Measurements from ENCODE around the gene PIH1D1.
A peak's percentile ranks its signal among the peaks of the same experiment; 100 is the strongest.
"Not testable (repeated sequence)": the region's sequence is repeated elsewhere in the genome, so short reads cannot be mapped to it uniquely, and the experiment has no call there.

PIH1D1 gene

DNA sequence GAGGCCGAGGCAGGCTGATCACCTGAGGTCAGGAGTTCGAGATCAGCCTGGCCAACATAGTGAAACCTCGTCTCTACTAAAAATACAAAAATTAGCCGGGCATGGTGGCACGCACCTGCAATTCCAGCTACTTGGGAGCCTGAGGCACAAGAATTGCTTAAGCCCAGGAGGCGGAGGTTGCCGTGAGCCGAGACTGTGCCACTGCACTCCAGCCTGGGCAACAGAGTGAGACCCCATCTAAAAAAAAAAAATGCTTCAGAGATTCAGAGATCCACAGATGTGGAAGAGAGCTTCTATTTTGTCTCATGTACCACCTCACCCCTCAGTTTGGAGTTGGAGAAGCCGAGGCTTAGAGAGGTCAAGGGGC, 21.9 kb upstream of the PIH1D1 start:
- 0 out of 2 replicates have a peak overlapping the region, but pooled peaks have one; percentile 5 for H3K27ac ChIP-seq (ENCODE audit: extremely low read depth, low read depth, low read length)
- not testable (repeated sequence) for H3K4me3 ChIP-seq (ENCODE audit: low read depth, low read length)

DNA sequence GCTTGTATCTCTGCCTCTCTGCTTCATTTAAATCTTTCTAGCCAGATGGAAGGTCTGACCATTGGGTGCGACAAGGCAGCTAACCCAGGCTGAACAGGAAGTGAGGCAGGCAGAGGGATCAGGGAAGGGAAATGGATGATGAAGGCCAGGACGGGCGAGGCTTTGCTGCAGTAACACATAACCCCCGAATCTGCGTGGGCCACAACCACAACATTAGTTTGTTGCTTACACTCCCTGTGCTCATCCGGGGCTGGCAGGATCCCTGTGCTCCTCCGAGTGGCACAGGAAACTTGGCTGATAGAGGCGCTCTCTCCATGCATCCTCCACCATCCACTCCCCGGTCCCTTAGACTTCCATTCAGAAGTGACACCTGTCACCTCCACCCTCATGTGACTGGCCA, 21.3 kb upstream of the PIH1D1 start:
- no peaks in the 10 kb centered on the region for H3K9me3 ChIP-seq (ENCODE audit: control insufficient read depth, insufficient read depth, low read depth, low read length)
- TF ChIP-seq ZNF76 (tag by site-specific recombination; IDR thresholded peaks at IDR 0.05; ENCODE audit: borderline replicate concordance, low read depth) (no peak), ZNF610 (tag by site-specific recombination; IDR thresholded peaks at IDR 0.05; ENCODE audit: borderline replicate concordance) (no peak), ZBTB20 (tag by site-specific recombination; IDR thresholded peaks at IDR 0.05) (peak; percentile 41; the same call in 1 of the 2 replicates)
- TF ChIP-seq, protein P1, sequence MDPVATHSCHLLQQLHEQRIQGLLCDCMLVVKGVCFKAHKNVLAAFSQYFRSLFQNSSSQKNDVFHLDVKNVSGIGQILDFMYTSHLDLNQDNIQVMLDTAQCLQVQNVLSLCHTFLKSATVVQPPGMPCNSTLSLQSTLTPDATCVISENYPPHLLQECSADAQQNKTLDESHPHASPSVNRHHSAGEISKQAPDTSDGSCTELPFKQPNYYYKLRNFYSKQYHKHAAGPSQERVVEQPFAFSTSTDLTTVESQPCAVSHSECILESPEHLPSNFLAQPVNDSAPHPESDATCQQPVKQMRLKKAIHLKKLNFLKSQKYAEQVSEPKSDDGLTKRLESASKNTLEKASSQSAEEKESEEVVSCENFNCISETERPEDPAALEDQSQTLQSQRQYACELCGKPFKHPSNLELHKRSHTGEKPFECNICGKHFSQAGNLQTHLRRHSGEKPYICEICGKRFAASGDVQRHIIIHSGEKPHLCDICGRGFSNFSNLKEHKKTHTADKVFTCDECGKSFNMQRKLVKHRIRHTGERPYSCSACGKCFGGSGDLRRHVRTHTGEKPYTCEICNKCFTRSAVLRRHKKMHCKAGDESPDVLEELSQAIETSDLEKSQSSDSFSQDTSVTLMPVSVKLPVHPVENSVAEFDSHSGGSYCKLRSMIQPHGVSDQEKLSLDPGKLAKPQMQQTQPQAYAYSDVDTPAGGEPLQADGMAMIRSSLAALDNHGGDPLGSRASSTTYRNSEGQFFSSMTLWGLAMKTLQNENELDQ (tag by site-specific recombination; IDR thresholded peaks at IDR 0.05; ENCODE audit: low read depth), result no peak
- 0 out of 2 replicates have a peak overlapping the region, but pooled peaks have one; percentile 5 for H3K27ac ChIP-seq (ENCODE audit: extremely low read depth, low read depth, low read length)
- ChIA-PET POLR2A (interaction anchor here (0.6 to 2.6 kb wide), 5 partner anchors 16 to 158 kb away, joined by 3 to 17 read pairs (median 3); partner anchors contain the start of genes ALDH16A1 and PIH1D1), CTCF (interaction anchor here (0.8 to 2.4 kb wide), 21 partner anchors 8 to 216 kb away, joined by 3 to 17 read pairs (median 3); partner anchors contain the start of gene PIH1D1)
- 0 out of 2 replicates have a peak, but pooled peaks cover 5% of the 10 kb centered on the region for H3K4me1 ChIP-seq (ENCODE audit: control insufficient read depth, insufficient read depth, low read length)
- no peak overlapping the region for H3K4me3 ChIP-seq (ENCODE audit: low read depth, low read length)
- peaks cover 5 to 6% of the 10 kb centered on the region in 2 experiments; a peak in 2 of 3 replicates for H3K36me3 ChIP-seq (ENCODE audit: control insufficient read depth in 2 of 2, insufficient read depth in 1 of 2, low read length in 2 of 2)

More for the DNA sequence above, 21.9 kb upstream of the PIH1D1 start:
- ChIA-PET CTCF (interaction anchor here (0.6 to 2.4 kb wide), 43 partner anchors 9 to 1787 kb away, joined by 3 to 17 read pairs (median 4); partner anchors contain the start of genes FCGRT and PIH1D1), POLR2A (interaction anchor here (1.0 to 2.6 kb wide), 5 partner anchors 15 to 22 kb away, joined by 3 to 17 read pairs (median 4); partner anchors contain the start of genes ALDH16A1, PIH1D1 and RPS11)
- H3K9me3 ChIP-seq (ENCODE audit: control insufficient read depth, insufficient read depth, low read depth, low read length); H3K36me3 ChIP-seq (ENCODE audit: control insufficient read depth in 2 of 2, insufficient read depth in 1 of 2, low read length in 2 of 2); H3K4me1 ChIP-seq (ENCODE audit: control insufficient read depth, insufficient read depth, low read length): not testable (repeated sequence)
- peak; percentile 98 for TF ChIP-seq ZNF121 (tag by site-specific recombination; IDR thresholded peaks at IDR 0.05)

DNA sequence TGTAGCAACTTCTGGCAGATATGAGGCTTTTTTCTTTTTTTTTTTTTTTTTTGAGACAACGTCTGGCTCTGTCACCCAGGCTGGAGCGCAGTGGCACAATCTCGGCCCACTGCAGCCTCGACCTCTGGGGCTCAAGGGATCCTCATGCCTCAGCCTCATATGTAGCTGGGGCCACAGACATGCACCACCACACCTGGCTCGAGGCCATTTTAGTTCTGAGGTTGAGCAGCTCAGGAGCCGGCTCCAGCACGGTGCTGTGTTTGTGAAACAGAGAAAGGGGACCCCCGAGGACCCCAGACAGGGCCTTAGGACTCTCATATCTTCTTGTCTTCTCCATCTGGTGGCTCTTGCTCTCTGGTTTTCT, 19.0 kb upstream of the PIH1D1 start:
- ChIA-PET POLR2A (interaction anchor here (1.3 kb wide), 1 partner anchor 17 kb away, joined by 4 read pairs; the partner anchor contains the start of gene ALDH16A1), CTCF (interaction anchor here (0.6 to 1.5 kb wide), 8 partner anchors 11 to 152 kb away, joined by 3 to 6 read pairs (median 4); partner anchors contain the start of gene ALDH16A1)
- H3K36me3 ChIP-seq (ENCODE audit: control insufficient read depth in 2 of 2, insufficient read depth in 1 of 2, low read length in 2 of 2), result peaks cover 6 to 9% of the 10 kb centered on the region in 2 experiments; a peak in 2 of 3 replicates
- H3K9me3 ChIP-seq (ENCODE audit: control insufficient read depth, insufficient read depth, low read depth, low read length), result no peaks in the 10 kb centered on the region
- no peak overlapping the region for H3K27ac ChIP-seq (ENCODE audit: extremely low read depth, low read depth, low read length)
- H3K4me1 ChIP-seq (ENCODE audit: control insufficient read depth, insufficient read depth, low read length), result 0 out of 2 replicates have a peak, but pooled peaks cover 5% of the 10 kb centered on the region
- H3K4me3 ChIP-seq (ENCODE audit: low read depth, low read length), result no peak overlapping the region
- no peak for TF ChIP-seq ZNF473 (tag by site-specific recombination; IDR thresholded peaks at IDR 0.05)
- TF ChIP-seq ZNF530 (tag by site-specific recombination; IDR thresholded peaks at IDR 0.05; ENCODE audit: low read depth), result no peak
- TF ChIP-seq ZNF830 (tag by site-specific recombination; IDR thresholded peaks at IDR 0.05; ENCODE audit: low read depth), result no peak
- no peak for TF ChIP-seq ZNF341 (tag by site-specific recombination; IDR thresholded peaks at IDR 0.05; ENCODE audit: low read depth)
- no peak for TF ChIP-seq ZNF660 (tag by site-specific recombination; IDR thresholded peaks at IDR 0.05)
- TF ChIP-seq MYNN (tag by site-specific recombination; IDR thresholded peaks at IDR 0.05; ENCODE audit: borderline replicate concordance), result no peak
- TF ChIP-seq, protein P2, sequence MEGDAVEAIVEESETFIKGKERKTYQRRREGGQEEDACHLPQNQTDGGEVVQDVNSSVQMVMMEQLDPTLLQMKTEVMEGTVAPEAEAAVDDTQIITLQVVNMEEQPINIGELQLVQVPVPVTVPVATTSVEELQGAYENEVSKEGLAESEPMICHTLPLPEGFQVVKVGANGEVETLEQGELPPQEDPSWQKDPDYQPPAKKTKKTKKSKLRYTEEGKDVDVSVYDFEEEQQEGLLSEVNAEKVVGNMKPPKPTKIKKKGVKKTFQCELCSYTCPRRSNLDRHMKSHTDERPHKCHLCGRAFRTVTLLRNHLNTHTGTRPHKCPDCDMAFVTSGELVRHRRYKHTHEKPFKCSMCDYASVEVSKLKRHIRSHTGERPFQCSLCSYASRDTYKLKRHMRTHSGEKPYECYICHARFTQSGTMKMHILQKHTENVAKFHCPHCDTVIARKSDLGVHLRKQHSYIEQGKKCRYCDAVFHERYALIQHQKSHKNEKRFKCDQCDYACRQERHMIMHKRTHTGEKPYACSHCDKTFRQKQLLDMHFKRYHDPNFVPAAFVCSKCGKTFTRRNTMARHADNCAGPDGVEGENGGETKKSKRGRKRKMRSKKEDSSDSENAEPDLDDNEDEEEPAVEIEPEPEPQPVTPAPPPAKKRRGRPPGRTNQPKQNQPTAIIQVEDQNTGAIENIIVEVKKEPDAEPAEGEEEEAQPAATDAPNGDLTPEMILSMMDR (tag by site-specific recombination; IDR thresholded peaks at IDR 0.05), result no peak
- TF ChIP-seq SP7 (tag by site-specific recombination; IDR thresholded peaks at IDR 0.05), result no peak
- TF ChIP-seq, protein P1 (tag by site-specific recombination; IDR thresholded peaks at IDR 0.05; ENCODE audit: low read depth), result no peak
- no peak for TF ChIP-seq ZNF335 (tag by site-specific recombination; conservative IDR thresholded peaks at IDR 0.05)
- TF ChIP-seq ZNF211 (tag by site-specific recombination; IDR thresholded peaks at IDR 0.05; ENCODE audit: low read depth), result no peak
- TF ChIP-seq KLF16 (tag by site-specific recombination; IDR thresholded peaks at IDR 0.05), result no peak
- TF ChIP-seq ZNF112 (tag by site-specific recombination; IDR thresholded peaks at IDR 0.05), result no peak
- TF ChIP-seq, protein P3, sequence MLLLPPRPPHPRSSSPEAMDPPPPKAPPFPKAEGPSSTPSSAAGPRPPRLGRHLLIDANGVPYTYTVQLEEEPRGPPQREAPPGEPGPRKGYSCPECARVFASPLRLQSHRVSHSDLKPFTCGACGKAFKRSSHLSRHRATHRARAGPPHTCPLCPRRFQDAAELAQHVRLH (tag by site-specific recombination; IDR thresholded peaks at IDR 0.05), result no peak
- TF ChIP-seq, protein P4, sequence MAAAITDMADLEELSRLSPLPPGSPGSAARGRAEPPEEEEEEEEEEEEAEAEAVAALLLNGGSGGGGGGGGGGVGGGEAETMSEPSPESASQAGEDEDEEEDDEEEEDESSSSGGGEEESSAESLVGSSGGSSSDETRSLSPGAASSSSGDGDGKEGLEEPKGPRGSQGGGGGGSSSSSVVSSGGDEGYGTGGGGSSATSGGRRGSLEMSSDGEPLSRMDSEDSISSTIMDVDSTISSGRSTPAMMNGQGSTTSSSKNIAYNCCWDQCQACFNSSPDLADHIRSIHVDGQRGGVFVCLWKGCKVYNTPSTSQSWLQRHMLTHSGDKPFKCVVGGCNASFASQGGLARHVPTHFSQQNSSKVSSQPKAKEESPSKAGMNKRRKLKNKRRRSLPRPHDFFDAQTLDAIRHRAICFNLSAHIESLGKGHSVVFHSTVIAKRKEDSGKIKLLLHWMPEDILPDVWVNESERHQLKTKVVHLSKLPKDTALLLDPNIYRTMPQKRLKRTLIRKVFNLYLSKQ (tag by site-specific recombination; IDR thresholded peaks at IDR 0.05; ENCODE audit: borderline replicate concordance), result no peak
- no peak for TF ChIP-seq ZNF292 (tag by site-specific recombination; IDR thresholded peaks at IDR 0.05; ENCODE audit: borderline replicate concordance, low read depth)
- no peak for TF ChIP-seq ZBTB21 (tag by site-specific recombination; IDR thresholded peaks at IDR 0.05)
- TF ChIP-seq ZIC2 (tag by site-specific recombination; IDR thresholded peaks at IDR 0.05), result no peak
